Epithelial cell of proximal tubule (primary cell): ENCODE results near the gene SLC30A9. TPM values are rescaled to one million over a fixed set of nuclear protein-coding genes. Genes with fewer than 3 reads are reported as not detected.

Source experiments
- DNase-seq: peaks from one replicate; pipeline ENCODE4 v3.0.0-alpha.2; 2011; ENCODE audit warnings: low read depth
- H3K4me3 ChIP-seq: 2 replicates; pipeline ENCODE4 v1.5.1; 2011; ENCODE audit warnings: low read depth, mild to moderate bottlenecking, low read length
- CTCF ChIP-seq: conservative IDR thresholded peaks from 2 replicates; pipeline ENCODE4 v1.5.1; 2012; ENCODE audit warnings: low read depth, mild to moderate bottlenecking, low read length
- total RNA-seq: library from RNA; depleted of rRNA; stranded (reverse); fragments of >200 nt; gene quantifications from 2 replicates; pipeline ENCODE4 v1.2.3, GENCODE V29; 2015

The SLC30A9 gene
- total RNA-seq, 1 donor from 2014 or later, result 53.6 TPM

GRCh38 chr4:42050516-42051249 is 60.4 kb downstream of the SLC30A9 start:
- no peak for DNase-seq
- TF ChIP-seq CTCF, result no peak
- no peak overlapping the region for H3K4me3 ChIP-seq

- TF ChIP-seq CTCF, result no peak
- DNase-seq, result no peak
Observed at GRCh38 chr4:42066402-42066801, 76.1 kb downstream of the SLC30A9 start.

GRCh38 chr4:42067264-42067663 is 76.9 kb downstream of the SLC30A9 start:
- no peak overlapping the region for H3K4me3 ChIP-seq
- TF ChIP-seq CTCF, result no peak
- no peak for DNase-seq

More at GRCh38 chr4:42066402-42066801, 76.1 kb downstream of the SLC30A9 start:
- H3K4me3 ChIP-seq, result no peak overlapping the region

- DNase-seq, result peak; percentile 43
- no peak overlapping the region for H3K4me3 ChIP-seq
- TF ChIP-seq CTCF, result no peak
Observed at GRCh38 chr4:42070463-42070862, 80.1 kb downstream of the SLC30A9 start.

- DNase-seq, result no peak
- no peak overlapping the region for H3K4me3 ChIP-seq
- no peak for TF ChIP-seq CTCF
Observed at GRCh38 chr4:42074294-42074693, 84.0 kb downstream of the SLC30A9 start.

- no peak overlapping the region for H3K4me3 ChIP-seq
- DNase-seq, result no peak
- TF ChIP-seq CTCF, result no peak
Observed at GRCh38 chr4:42078184-42078801, 88.0 kb downstream of the SLC30A9 start.
